Natural killer cell (primary cell): ENCODE measurements around the gene HOXA2. TPM values are rescaled to one million over a fixed set of nuclear protein-coding genes. Genes with fewer than 3 reads are reported as not detected.

ENCODE experiments used
- ATAC-seq, 3 donors: fragments of 150-1000 bp in 2 of 3; fragments of 200-7000 bp in 1 of 3; cut with Tn5 transposase; 1 replicate in 1 of 3; 2 replicates in 2 of 3; pipeline ENCODE4 v1.10.0; 2021; ENCODE audit warnings: mild to moderate bottlenecking in 2 of 3, moderate library complexity in 2 of 3
- DNase-seq, 2 donors: peaks; one replicate each; pipeline versions ENCODE4 v3.0.0 to v3.0.0-alpha.2; 2013 to 2021; ENCODE audit warnings: mixed read lengths in 1 of 2
- H3K27ac ChIP-seq: one replicate; pipeline ENCODE4 v1.5.1; 2013; ENCODE audit warnings: mild to moderate bottlenecking, low read length
- H3K27me3 ChIP-seq: one replicate; pipeline ENCODE4 v1.6.1; 2013; ENCODE audit warnings: low read length; ENCODE audit not compliant: control insufficient read depth, insufficient read depth
- H3K36me3 ChIP-seq: one replicate; pipeline ENCODE4 v1.6.1; 2013; ENCODE audit warnings: low read length; ENCODE audit not compliant: control insufficient read depth, insufficient read depth
- H3K4me1 ChIP-seq: one replicate; pipeline ENCODE4 v1.6.1; 2013; ENCODE audit warnings: low read length; ENCODE audit not compliant: control insufficient read depth, insufficient read depth
- H3K4me3 ChIP-seq: one replicate; pipeline ENCODE4 v1.5.1; 2013; ENCODE audit warnings: low read length
- H3K9me3 ChIP-seq: one replicate; pipeline ENCODE4 v1.6.1; 2013; ENCODE audit warnings: low read length; ENCODE audit not compliant: control insufficient read depth, insufficient read depth
- H3K27ac Mint-ChIP-seq, 2 donors: one replicate each; pipeline ENCODE4 v1.8.0; 2022; ENCODE audit warnings: mild to moderate bottlenecking in 2 of 2, mixed read lengths in 2 of 2, moderate library complexity in 1 of 2
- H3K27me3 Mint-ChIP-seq, 2 donors: one replicate each; pipeline ENCODE4 v1.8.0; 2022; ENCODE audit warnings: low read depth in 2 of 2, mixed read lengths in 2 of 2
- H3K36me3 Mint-ChIP-seq: one replicate; pipeline ENCODE4 v1.8.0; 2022; ENCODE audit warnings: mixed read lengths
- H3K4me1 Mint-ChIP-seq, 2 donors: one replicate each; pipeline ENCODE4 v1.8.0; 2022; ENCODE audit warnings: mixed read lengths in 2 of 2
- H3K4me3 Mint-ChIP-seq: one replicate; pipeline ENCODE4 v1.8.0; 2022; ENCODE audit warnings: mild to moderate bottlenecking, moderate library complexity, mixed read lengths
- H3K9me3 Mint-ChIP-seq, 2 donors: one replicate each; pipeline ENCODE4 v1.8.0; 2022; ENCODE audit warnings: mixed read lengths in 2 of 2
- WGBS: methylation state at CpG from one replicate; pipeline ENCODE4 v1.1.7; 2013; ENCODE audit warnings: missing lambda C conversion rate; ENCODE audit not compliant: insufficient coverage; 5-methylcytosine and 5-hydroxymethylcytosine counted together
- intact Hi-C: fragments of 100-400 bp; cut with micrococcal nuclease; formaldehyde crosslinking; loops from one replicate; pipeline ENCODE4 v1.14.2; 2022
- total RNA-seq, 4 donors: library from RNA; stranded (reverse); fragments of 120-200 nt in 1 of 4; gene quantifications; one replicate each; pipeline versions ENCODE4 v1.2.3 to v1.2.4, GENCODE V29; 2013 to 2022
- TF ChIP-seq, protein P1 (sequence below): fragments of 200-600 bp; IDR thresholded peaks from one replicate; pipeline ENCODE4 v1.8.0; 2022; ENCODE audit warnings: antibody characterized with exemption

Gene HOXA2
- total RNA-seq, 3 donors from 2014 or later (not counting 1 experiment from before 2014, with no cell fraction given) = not detected

DNA sequence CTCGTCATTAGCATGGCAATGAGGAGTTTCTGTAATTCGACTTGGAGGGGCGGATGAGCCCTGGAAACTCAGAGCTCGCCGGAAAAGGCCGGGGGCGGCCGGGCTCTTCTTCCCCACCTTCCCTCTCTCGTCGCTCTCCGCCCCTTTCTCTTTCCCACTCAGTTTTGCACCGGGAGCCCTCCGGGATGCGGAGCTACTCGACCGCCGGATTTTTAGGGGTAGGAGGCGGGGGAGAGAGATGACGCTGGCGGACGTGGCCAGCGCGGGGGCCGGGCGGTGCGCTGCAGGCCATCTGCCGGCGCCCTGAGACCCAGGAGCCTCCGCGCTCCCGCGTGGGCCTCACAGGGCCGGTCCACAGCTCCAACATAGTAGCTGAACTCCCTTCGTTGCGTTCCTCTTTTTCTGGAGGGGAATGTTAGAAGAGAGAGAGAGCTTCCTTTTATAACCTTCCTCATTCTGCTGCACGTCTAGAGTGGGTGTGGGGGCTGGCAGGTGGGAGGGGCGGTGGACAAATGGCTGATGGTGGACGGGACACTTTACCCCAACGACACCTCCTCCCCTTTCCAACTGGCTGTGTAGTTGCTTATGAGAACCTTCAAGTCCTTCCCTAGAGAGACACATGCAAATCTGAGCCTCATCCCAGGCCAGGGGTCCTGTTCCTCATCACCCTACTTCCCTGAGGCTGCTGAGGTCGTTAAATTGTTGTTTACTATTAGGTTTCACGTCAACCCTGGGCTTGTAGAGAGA is 5.5 kb downstream of the HOXA2 start:
- TF ChIP-seq, protein P1, sequence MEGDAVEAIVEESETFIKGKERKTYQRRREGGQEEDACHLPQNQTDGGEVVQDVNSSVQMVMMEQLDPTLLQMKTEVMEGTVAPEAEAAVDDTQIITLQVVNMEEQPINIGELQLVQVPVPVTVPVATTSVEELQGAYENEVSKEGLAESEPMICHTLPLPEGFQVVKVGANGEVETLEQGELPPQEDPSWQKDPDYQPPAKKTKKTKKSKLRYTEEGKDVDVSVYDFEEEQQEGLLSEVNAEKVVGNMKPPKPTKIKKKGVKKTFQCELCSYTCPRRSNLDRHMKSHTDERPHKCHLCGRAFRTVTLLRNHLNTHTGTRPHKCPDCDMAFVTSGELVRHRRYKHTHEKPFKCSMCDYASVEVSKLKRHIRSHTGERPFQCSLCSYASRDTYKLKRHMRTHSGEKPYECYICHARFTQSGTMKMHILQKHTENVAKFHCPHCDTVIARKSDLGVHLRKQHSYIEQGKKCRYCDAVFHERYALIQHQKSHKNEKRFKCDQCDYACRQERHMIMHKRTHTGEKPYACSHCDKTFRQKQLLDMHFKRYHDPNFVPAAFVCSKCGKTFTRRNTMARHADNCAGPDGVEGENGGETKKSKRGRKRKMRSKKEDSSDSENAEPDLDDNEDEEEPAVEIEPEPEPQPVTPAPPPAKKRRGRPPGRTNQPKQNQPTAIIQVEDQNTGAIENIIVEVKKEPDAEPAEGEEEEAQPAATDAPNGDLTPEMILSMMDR = no peak
- Mint-ChIP-seq H3K36me3 (peaks cover 29% of the 10 kb centered on the region), H3K4me3 (peak overlapping the region; percentile 91), H3K9me3 (no peaks in the 10 kb centered on the region), H3K27me3 (peaks cover 39 to 63% of the 10 kb centered on the region in 2 donors), H3K27ac (peak overlapping the region; percentile 71 to 88), H3K4me1 (peaks cover 55 to 57% of the 10 kb centered on the region in 2 donors)
- H3K9me3 ChIP-seq = no peaks in the 10 kb centered on the region
- intact Hi-C loops = loop anchor here (2.0 to 5.0 kb wide), 2 partner anchors 55 to 232 kb away; partner anchors contain the start of genes HOXA3 and SKAP2
- H3K36me3 ChIP-seq = peaks cover 3% of the 10 kb centered on the region
- WGBS = under 1% methylated on average over 38 of the region's 41 CpGs
- peak in 1 of 2 donors; percentile 19 for DNase-seq
- peaks cover 33% of the 10 kb centered on the region for H3K4me1 ChIP-seq
- H3K27me3 ChIP-seq = peaks cover 11% of the 10 kb centered on the region
- peak in 2 of 3 donors; percentile 16 to 36 for ATAC-seq
- peak overlapping the region; percentile 86 for H3K4me3 ChIP-seq
- peak overlapping the region; percentile 71 for H3K27ac ChIP-seq

DNA sequence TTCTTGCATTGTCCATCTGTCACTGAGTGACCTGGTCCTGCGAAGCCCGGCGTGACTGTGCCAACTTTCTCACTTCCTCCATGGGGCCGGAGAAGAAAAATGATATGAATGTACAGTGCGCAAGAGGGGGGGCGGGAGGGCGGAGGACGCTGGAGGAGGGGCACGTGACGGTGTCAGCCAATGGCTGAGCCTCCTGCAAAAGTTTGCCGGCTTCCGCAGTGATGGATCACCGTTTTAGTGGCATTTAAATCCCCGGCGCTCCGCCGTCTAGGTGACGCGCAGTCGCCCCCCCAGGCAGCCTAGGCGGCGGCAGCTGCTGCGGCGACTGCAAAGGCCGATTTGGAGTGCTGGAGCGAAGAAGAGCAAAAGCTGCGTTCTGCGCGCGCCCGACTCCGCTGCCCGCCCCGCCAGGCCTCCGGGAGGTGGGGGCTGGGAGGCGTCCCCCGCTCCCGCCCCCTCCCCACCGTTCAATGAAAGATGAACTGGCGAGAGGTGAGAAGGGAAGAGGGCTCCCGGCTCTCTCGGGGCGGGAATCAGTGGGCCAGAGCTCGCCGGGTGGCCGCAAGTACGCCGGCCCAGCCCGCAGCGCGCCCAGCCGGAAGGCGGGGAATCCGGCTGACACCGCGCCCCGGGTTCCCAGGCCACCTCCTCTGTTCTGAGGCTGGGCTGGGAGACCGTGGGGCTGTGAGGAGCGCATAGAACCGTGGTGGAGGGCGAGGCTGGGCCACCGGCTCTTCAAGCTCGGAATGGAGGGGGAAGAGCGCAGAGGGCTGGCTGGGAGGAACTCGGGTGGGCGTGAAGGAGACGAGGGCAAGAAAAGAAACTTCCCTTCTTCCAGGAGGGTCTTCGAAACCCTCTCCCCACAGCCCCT is 6.4 kb downstream of the HOXA2 start, which contains the start of gene HOXA1:
Gene HOXA1 (minus strand): TSS at position 104 of the 871 bp plus-strand sequence. CDS start 88 bp downstream, at position 16.
- H3K4me1 Mint-ChIP-seq = peaks cover 47 to 52% of the 10 kb centered on the region in 2 donors
- peak; percentile 84 to 92 (median 91) for ATAC-seq

DNA sequence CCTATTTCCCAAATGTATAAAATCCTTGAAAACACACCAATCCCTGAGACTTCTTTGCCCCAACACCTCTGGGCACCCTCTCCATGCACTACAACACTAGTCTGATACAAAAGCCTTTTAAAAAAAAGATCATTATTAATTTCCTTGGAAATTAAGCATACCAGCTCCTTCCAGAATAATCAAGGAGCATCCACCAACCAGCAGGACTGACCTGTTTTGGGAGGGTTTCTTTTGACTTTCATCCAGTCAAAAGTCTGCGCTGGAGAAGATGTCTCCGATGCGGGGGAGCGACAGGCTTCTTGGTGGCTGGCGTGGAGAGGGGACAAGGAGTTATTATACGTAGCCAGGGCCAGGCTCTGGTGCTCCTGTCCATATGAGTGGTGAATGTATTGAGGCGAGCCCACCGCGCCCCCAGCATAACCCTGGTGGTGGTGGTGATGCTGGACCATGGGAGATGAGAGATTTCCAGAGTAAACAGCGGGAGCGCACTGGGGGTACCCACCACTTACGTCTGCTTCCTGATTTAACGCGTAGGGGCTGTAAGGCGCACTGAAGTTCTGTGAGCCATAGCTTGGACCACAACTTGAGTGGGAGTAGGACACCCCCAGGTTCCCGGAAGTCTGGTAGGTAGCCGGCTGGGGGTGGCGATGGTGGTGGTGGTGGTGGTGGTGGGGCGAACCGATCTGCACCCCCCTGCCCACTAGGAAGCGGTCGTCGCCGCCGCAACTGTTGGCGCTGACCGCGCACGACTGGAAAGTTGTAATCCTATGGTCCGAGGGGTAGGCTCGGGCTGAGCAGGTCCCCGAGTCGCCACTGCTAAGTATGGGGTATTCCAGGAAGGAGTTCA is 7.2 kb downstream of the HOXA2 start:
- ATAC-seq = peak; percentile 24 to 29 (median 25)
- no peak overlapping the region for H3K27ac ChIP-seq
- Mint-ChIP-seq H3K36me3 (peaks cover 15% of the 10 kb centered on the region), H3K27me3 (peaks cover 49 to 63% of the 10 kb centered on the region in 2 donors), H3K4me3 (peak overlapping the region; percentile 91), H3K27ac (peak overlapping the region; percentile 71 to 88), H3K9me3 (no peaks in the 10 kb centered on the region), H3K4me1 (peaks cover 47 to 52% of the 10 kb centered on the region in 2 donors)
- peaks cover 3% of the 10 kb centered on the region for H3K36me3 ChIP-seq
- peaks cover 30% of the 10 kb centered on the region for H3K4me1 ChIP-seq
- intact Hi-C loops = loop anchor here (5.0 kb wide), 1 partner anchor 57 kb away; the partner anchor contains the start of gene HOXA3
- TF ChIP-seq, protein P1 = no peak
- 6% methylated on average over 33 of the region's 33 CpGs for WGBS
- H3K9me3 ChIP-seq = no peaks in the 10 kb centered on the region
- peaks cover 11% of the 10 kb centered on the region for H3K27me3 ChIP-seq
- peak; percentile 36 to 40 for DNase-seq
- H3K4me3 ChIP-seq = peak overlapping the region; percentile 86

More for the DNA sequence above, 6.4 kb downstream of the HOXA2 start, which contains the start of gene HOXA1:
- Histone ChIP-seq H3K36me3 (peaks cover 3% of the 10 kb centered on the region), H3K9me3 (no peaks in the 10 kb centered on the region), H3K27ac (peak within 1 kb of the TSS; percentile 71), H3K4me1 (peaks cover 30% of the 10 kb centered on the region), H3K27me3 (peaks cover 11% of the 10 kb centered on the region), H3K4me3 (peak within 1 kb of the TSS; percentile 86)
- intact Hi-C loops = loop anchor here (2.0 to 5.0 kb wide), 2 partner anchors 56 to 231 kb away; partner anchors contain the start of genes HOXA3 and SKAP2
- TF ChIP-seq, protein P1 = no peak
- H3K27me3 Mint-ChIP-seq = peaks cover 41 to 63% of the 10 kb centered on the region in 2 donors
- under 1% methylated on average over 64 of the region's 68 CpGs for WGBS
- H3K36me3 Mint-ChIP-seq = peaks cover 21% of the 10 kb centered on the region
- peak within 1 kb of the TSS; percentile 91 for H3K4me3 Mint-ChIP-seq
- H3K27ac Mint-ChIP-seq = peak within 1 kb of the TSS; percentile 71 to 88
- DNase-seq = peak; percentile 74 to 87
- H3K9me3 Mint-ChIP-seq = no peaks in the 10 kb centered on the region
